Measurements from ENCODE around the gene SENP3. TPM values are rescaled to one million over a fixed set of nuclear protein-coding genes. Genes with fewer than 3 reads are reported as not detected.

SENP3 gene
- total and polyA plus RNA-seq, 2 donors (not counting 3 experiments of a cell fraction or from before 2014, with no cell fraction given) = 63.4 to 96.5 TPM

- no peak overlapping the region for H3K27ac ChIP-seq (ENCODE audit: insufficient read depth, low read depth, low read length)
- no peaks in the 10 kb centered on the region for H3K9me1 ChIP-seq (replicated peaks; ENCODE audit: control insufficient read depth, extremely low read depth, insufficient read depth, low read length)
- TF ChIP-seq POLR2AphosphoS5 (IDR thresholded peaks at IDR 0.05; ENCODE audit: insufficient read depth, low read depth, low read length) (no peak), FOS (IDR thresholded peaks at IDR 0.05; ENCODE audit: borderline replicate concordance, insufficient read depth, low read length) (no peak), GATA2 (IDR thresholded peaks at IDR 0.05; ENCODE audit: insufficient read depth, insufficient read length, low read depth, low read length) (no peak), EZH2 (IDR thresholded peaks at IDR 0.05; ENCODE audit: borderline replicate concordance, low read depth, low read length, severe bottlenecking) (no peak), MYC (IDR thresholded peaks at IDR 0.05; ENCODE audit: low read depth, low read length) (no peak), MAX (IDR thresholded peaks at IDR 0.05; ENCODE audit: insufficient read depth, insufficient read length) (no peak), POLR2A (IDR thresholded peaks at IDR 0.05; ENCODE audit: low read depth, low read length) (no peak), JUN (IDR thresholded peaks at IDR 0.05; ENCODE audit: borderline replicate concordance, insufficient read depth, insufficient read length, low read depth) (no peak), CTCF (IDR thresholded peaks at IDR 0.05; ENCODE audit: extremely low read depth in 1 of 2, insufficient read depth in 1 of 2, low read depth in 1 of 2, low read length in 2 of 2) (no peak)
- no peaks in the 10 kb centered on the region for H3K27me3 ChIP-seq (ENCODE audit: control insufficient read depth in 2 of 2, insufficient read depth in 2 of 2, low read length in 2 of 2)
- no peaks in the 10 kb centered on the region for H3K9me3 ChIP-seq (replicated peaks; ENCODE audit: control insufficient read depth, insufficient read depth, low read length)
- no peak for FAIRE-seq
- peaks cover 1% of the 10 kb centered on the region for H4K20me1 ChIP-seq (replicated peaks; ENCODE audit: control insufficient read depth, extremely low read depth, insufficient read depth, low read length)
- BruUV-seq (replicated peaks) = no TSS peak
- no peak overlapping the region for H3K4me3 ChIP-seq (replicated peaks in 1 of 3; ENCODE audit: insufficient read depth in 1 of 3, low read depth in 1 of 3, low read length in 3 of 3)
- dilution Hi-C loops (cut with MboI; ENCODE audit: extremely low pct_ligation_motif_present, low sequenced_read_pairs) = no loop called here
- CTCF ChIA-PET = interaction anchor here (1.0 to 1.4 kb wide), 2 partner anchors 9 to 13 kb away, joined by 4 read pairs; partner anchors contain the start of gene SAT2
- H3K9ac ChIP-seq (replicated peaks; ENCODE audit: extremely low read depth, insufficient read depth, low read length) = no peak overlapping the region
- H2AFZ ChIP-seq (ENCODE audit: low read depth, low read length) = no peak overlapping the region
- H3K4me1 ChIP-seq (ENCODE audit: control insufficient read depth, extremely low read depth, insufficient read depth, low read length) = peaks cover 5% of the 10 kb centered on the region
- H3K36me3 ChIP-seq (ENCODE audit: control insufficient read depth in 2 of 2, extremely low read depth in 1 of 2, insufficient read depth in 2 of 2, low read length in 2 of 2) = no peaks in the 10 kb centered on the region
- peaks cover 7% of the 10 kb centered on the region for H3K79me2 ChIP-seq (ENCODE audit: control insufficient read depth, insufficient read depth, low read length)
- DNase-seq (ENCODE audit: low read depth, low spot score) = no peak
- intact Hi-C loops (cut with micrococcal nuclease) = loop anchor here (10.0 kb wide), 1 partner anchor 226 kb away; no protein-coding TSS in a partner anchor
- no peak overlapping the region for H3K4me2 ChIP-seq (ENCODE audit: insufficient read depth, low read length)
- POLR2A ChIA-PET = interaction anchor here (1.0 kb wide), 1 partner anchor 9 kb away, joined by 4 read pairs; the partner anchor contains the start of gene SAT2
Observed at GRCh38 chr17:7618608-7619007, 56.9 kb downstream of the SENP3 start.
